ENCODE data around the gene USP24. TPM values are rescaled to one million over a fixed set of nuclear protein-coding genes. Genes with fewer than 3 reads are reported as not detected.
A peak's percentile ranks its signal among the peaks of the same experiment; 100 is the strongest.

The USP24 gene
- total RNA-seq, 4 donors from 2014 or later = 21.8 to 47.1 (median 28.1) TPM

- TF ChIP-seq POLR2A (IDR thresholded peaks at IDR 0.05) = no peak
- intact Hi-C loops (cut with DNase I) = no loop called here
- H3K27me3 ChIP-seq = peaks cover 0 to 51% (median 2%) of the 10 kb centered on the region in 4 donors
- DNase-seq = no peak
- 20 to 57% methylated on average over 1 to 4 of the region's 5 CpGs for WGBS, 2 donors
- peaks cover 0 to 13% (median 0%) of the 10 kb centered on the region in 3 donors for H3K36me3 ChIP-seq
- no peak overlapping the region for H3K27ac ChIP-seq
- peaks cover 9 to 25% (median 16%) of the 10 kb centered on the region in 3 donors for H3K4me1 ChIP-seq
- no peaks in the 10 kb centered on the region for H3K9me3 ChIP-seq
- H3K4me3 ChIP-seq = peak overlapping the region in 3 of 4 donors; percentile 36 to 61 (median 54)
Observed at GRCh38 chr1:55040933-55041494, 174.2 kb downstream of the USP24 start.

- no peak for DNase-seq
- Histone ChIP-seq H3K9me3 (no peaks in the 10 kb centered on the region), H3K4me1 (peaks cover 9 to 25% (median 16%) of the 10 kb centered on the region in 3 donors), H3K27me3 (peaks cover 0 to 54% (median 2%) of the 10 kb centered on the region in 4 donors), H3K27ac (peak overlapping the region in 2 of 4 donors; percentile 30 to 43), H3K36me3 (peaks cover 0 to 13% (median 0%) of the 10 kb centered on the region in 3 donors), H3K4me3 (peak overlapping the region; percentile 36 to 61 (median 50))
- TF ChIP-seq CTCF (IDR thresholded peaks at IDR 0.05) = no peak
- intact Hi-C loops (cut with DNase I) = no loop called here
- WGBS, 2 donors = 2 to 11% methylated on average over 17 to 22 of the region's 49 CpGs
Observed at GRCh38 chr1:55040083-55040932, 174.9 kb downstream of the USP24 start.

- DNase-seq = no peak
- TF ChIP-seq CTCF (IDR thresholded peaks at IDR 0.05) (no peak), POLR2A (IDR thresholded peaks at IDR 0.05) (peak in 1 of 4 donors; percentile 19)
- Histone ChIP-seq H3K9me3 (no peaks in the 10 kb centered on the region), H3K27ac (peak within 1 kb of the TSS in 2 of 4 donors; percentile 30 to 43), H3K4me1 (peaks cover 9 to 25% (median 16%) of the 10 kb centered on the region in 3 donors), H3K27me3 (peaks cover 0 to 62% (median 2%) of the 10 kb centered on the region in 4 donors), H3K36me3 (peaks cover 0 to 7% (median 0%) of the 10 kb centered on the region in 3 donors), H3K4me3 (peak within 1 kb of the TSS; percentile 36 to 61 (median 50))
- WGBS, 2 donors = 4 to 5% methylated on average over 10 to 23 of the region's 67 CpGs
- intact Hi-C loops (cut with DNase I) = no loop called here
Observed at GRCh38 chr1:55039342-55040082, 175.7 kb downstream of the USP24 start, which contains the start of gene PCSK9. PCSK9 (plus strand) TSS chr1:55039548; CDS start chr1:55039838, 290 bp downstream.

GRCh38 chr1:55038974-55039341, 176.2 kb downstream of the USP24 start:
- WGBS, 2 donors = 27 to 34% methylated on average over 9 of the region's 9 CpGs
- H3K4me3 ChIP-seq = peak overlapping the region in 3 of 4 donors; percentile 45 to 61 (median 54)
- intact Hi-C loops (cut with DNase I) = no loop called here
- no peak for TF ChIP-seq CTCF (IDR thresholded peaks at IDR 0.05)
- no peak for TF ChIP-seq POLR2A (IDR thresholded peaks at IDR 0.05)
- peaks cover 0 to 65% (median 2%) of the 10 kb centered on the region in 4 donors for H3K27me3 ChIP-seq
- H3K9me3 ChIP-seq = no peaks in the 10 kb centered on the region
- H3K27ac ChIP-seq = no peak overlapping the region
- peaks cover 9 to 25% (median 16%) of the 10 kb centered on the region in 3 donors for H3K4me1 ChIP-seq
- peaks cover 0 to 2% (median 0%) of the 10 kb centered on the region in 3 donors for H3K36me3 ChIP-seq
- DNase-seq = no peak

GRCh38 chr1:55038552-55038838, 176.7 kb downstream of the USP24 start:
- Histone ChIP-seq H3K27me3 (peaks cover 0 to 70% (median 2%) of the 10 kb centered on the region in 4 donors), H3K4me1 (peaks cover 9 to 25% (median 16%) of the 10 kb centered on the region in 3 donors), H3K27ac (no peak overlapping the region), H3K9me3 (no peaks in the 10 kb centered on the region), H3K36me3 (no peaks in the 10 kb centered on the region), H3K4me3 (no peak overlapping the region)
- intact Hi-C loops (cut with DNase I) = no loop called here
- DNase-seq = no peak
- 87% methylated on average over 3 of the region's 3 CpGs; no CpG with 5 or more reads in 1 of the 2 donors for WGBS, 2 donors
- TF ChIP-seq POLR2A (IDR thresholded peaks at IDR 0.05) = no peak
- TF ChIP-seq CTCF (IDR thresholded peaks at IDR 0.05) = no peak

Measured in esophagus squamous epithelium (tissue), 5 donors.